ENCODE results near the gene SETX.

The SETX gene

GRCh38 chr9:132390966-132391365 lies 36.2 kb upstream of the SETX start:
- H3K27ac ChIP-seq (ENCODE audit: low read depth, low read length), result no peak overlapping the region
- no peaks in the 10 kb centered on the region for H3K79me2 ChIP-seq (ENCODE audit: insufficient read depth, low read length)
- H4K20me1 ChIP-seq (ENCODE audit: low read depth, low read length), result no peaks in the 10 kb centered on the region
- H3F3A ChIP-seq (ENCODE audit: insufficient read depth), result peaks cover 7% of the 10 kb centered on the region
- no peaks in the 10 kb centered on the region for H3K9me2 ChIP-seq (replicated peaks; ENCODE audit: insufficient read depth, low read length)
- no peak overlapping the region for H3K4me3 ChIP-seq (ENCODE audit: insufficient read depth, low read length, poor library complexity, severe bottlenecking)
- H3K4me2 ChIP-seq (ENCODE audit: low read depth, low read length, poor library complexity, severe bottlenecking), result no peak overlapping the region
- peaks cover 37% of the 10 kb centered on the region for H3K36me3 ChIP-seq (ENCODE audit: low read length)
- no peak overlapping the region for H3K9ac ChIP-seq (ENCODE audit: low read length)
- TF ChIP-seq EZH2phosphoT487 (conservative IDR thresholded peaks at IDR 0.05; ENCODE audit: low read length) (no peak), CTCF (IDR thresholded peaks at IDR 0.05; ENCODE audit: insufficient read depth, low read length, poor library complexity, severe bottlenecking) (no peak)
- H3K9me3 ChIP-seq (ENCODE audit: insufficient read depth, low read length), result no peaks in the 10 kb centered on the region
- H3K27me3 ChIP-seq (ENCODE audit: low read length), result no peaks in the 10 kb centered on the region
- H2AFZ ChIP-seq (ENCODE audit: low read depth, low read length, severe bottlenecking), result no peak overlapping the region

- H3K9ac ChIP-seq (ENCODE audit: low read length), result no peak overlapping the region
- H3F3A ChIP-seq (ENCODE audit: insufficient read depth), result peaks cover 43% of the 10 kb centered on the region
- H3K9me3 ChIP-seq (ENCODE audit: insufficient read depth, low read length), result no peaks in the 10 kb centered on the region
- H3K9me2 ChIP-seq (replicated peaks; ENCODE audit: insufficient read depth, low read length), result no peaks in the 10 kb centered on the region
- H3K27me3 ChIP-seq (ENCODE audit: low read length), result no peaks in the 10 kb centered on the region
- no peaks in the 10 kb centered on the region for H3K79me2 ChIP-seq (ENCODE audit: insufficient read depth, low read length)
- H3K36me3 ChIP-seq (ENCODE audit: low read length), result peaks cover 30% of the 10 kb centered on the region
- H3K4me3 ChIP-seq (ENCODE audit: insufficient read depth, low read length, poor library complexity, severe bottlenecking), result no peak overlapping the region
- no peak overlapping the region for H3K4me2 ChIP-seq (ENCODE audit: low read depth, low read length, poor library complexity, severe bottlenecking)
- peak overlapping the region; percentile 99 for H3K27ac ChIP-seq (ENCODE audit: low read depth, low read length)
- TF ChIP-seq EZH2phosphoT487 (conservative IDR thresholded peaks at IDR 0.05; ENCODE audit: low read length), result no peak
- no peak for TF ChIP-seq CTCF (IDR thresholded peaks at IDR 0.05; ENCODE audit: insufficient read depth, low read length, poor library complexity, severe bottlenecking)
- no peak overlapping the region for H2AFZ ChIP-seq (ENCODE audit: low read depth, low read length, severe bottlenecking)
- H4K20me1 ChIP-seq (ENCODE audit: low read depth, low read length), result no peaks in the 10 kb centered on the region
Measured at GRCh38 chr9:132387133-132387532, 32.3 kb upstream of the SETX start.

GRCh38 chr9:132384376-132384775 lies 29.6 kb upstream of the SETX start:
- no peaks in the 10 kb centered on the region for H3K9me3 ChIP-seq (ENCODE audit: insufficient read depth, low read length)
- peaks cover 49% of the 10 kb centered on the region for H3F3A ChIP-seq (ENCODE audit: insufficient read depth)
- TF ChIP-seq EZH2phosphoT487 (conservative IDR thresholded peaks at IDR 0.05; ENCODE audit: low read length), result no peak
- no peak for TF ChIP-seq CTCF (IDR thresholded peaks at IDR 0.05; ENCODE audit: insufficient read depth, low read length, poor library complexity, severe bottlenecking)
- peak overlapping the region; percentile 37 for H3K4me3 ChIP-seq (ENCODE audit: insufficient read depth, low read length, poor library complexity, severe bottlenecking)
- no peaks in the 10 kb centered on the region; the same call in 1 of the 2 replicates for H3K79me2 ChIP-seq (ENCODE audit: insufficient read depth, low read length)
- H3K36me3 ChIP-seq (ENCODE audit: low read length), result peaks cover 10% of the 10 kb centered on the region
- H2AFZ ChIP-seq (ENCODE audit: low read depth, low read length, severe bottlenecking), result no peak overlapping the region
- H3K9me2 ChIP-seq (replicated peaks; ENCODE audit: insufficient read depth, low read length), result no peaks in the 10 kb centered on the region
- H4K20me1 ChIP-seq (ENCODE audit: low read depth, low read length), result no peaks in the 10 kb centered on the region
- H3K9ac ChIP-seq (ENCODE audit: low read length), result peak overlapping the region; percentile 57
- H3K27me3 ChIP-seq (ENCODE audit: low read length), result no peaks in the 10 kb centered on the region
- H3K27ac ChIP-seq (ENCODE audit: low read depth, low read length), result peak overlapping the region; percentile 99
- H3K4me2 ChIP-seq (ENCODE audit: low read depth, low read length, poor library complexity, severe bottlenecking), result peak overlapping the region; percentile 87

Measured in SU-DHL-6 (cell line).